ENCODE measurements around the gene PARVA.

GRCh38 chr11:12409621-12410005 lies 32.2 kb downstream of the PARVA start:
- no peak for TF ChIP-seq CTCF (IDR thresholded peaks at IDR 0.05)
- no peak for TF ChIP-seq E2F4 (CRISPR knock-in tag; IDR thresholded peaks at IDR 0.05; ENCODE audit: borderline replicate concordance, low read depth)
- TF ChIP-seq ZNF423 (CRISPR knock-in tag; IDR thresholded peaks at IDR 0.05) = no peak
- TF ChIP-seq ZNF219 (CRISPR knock-in tag; IDR thresholded peaks at IDR 0.05; ENCODE audit: borderline replicate concordance) = no peak
- TF ChIP-seq ESRRA (CRISPR knock-in tag; IDR thresholded peaks at IDR 0.05; ENCODE audit: borderline replicate concordance) = no peak
- TF ChIP-seq ZNF281 (CRISPR knock-in tag; IDR thresholded peaks at IDR 0.05) = no peak
- TF ChIP-seq TEAD4 (CRISPR knock-in tag; IDR thresholded peaks at IDR 0.05) = no peak
- TF ChIP-seq FOXJ3 (CRISPR knock-in tag; IDR thresholded peaks at IDR 0.05; ENCODE audit: borderline replicate concordance) = no peak
- TF ChIP-seq NR3C1 (CRISPR knock-in tag; conservative IDR thresholded peaks at IDR 0.05; ENCODE audit: low read depth) = no peak
- TF ChIP-seq CREB1 (CRISPR knock-in tag; IDR thresholded peaks at IDR 0.05) = no peak

All from WTC11 (cell line).